HG02973 (cell line): ENCODE measurements around the gene SRGN.
"Not testable (repeated sequence)": the region's sequence is repeated elsewhere in the genome, so short reads cannot be mapped to it uniquely, and the experiment has no call there.

Source experiments
- ATAC-seq: cut with Tn5 transposase; IDR thresholded peaks from one replicate; pipeline ENCODE4 v1.9.1; 2021; ENCODE audit warnings: moderate library complexity; ENCODE audit not compliant: unreplicated experiment

Gene SRGN

GRCh38 chr10:69087590-69088470 is at the start of gene SRGN:
SRGN (plus strand) TSS chr10:69088103; CDS start chr10:69088158, 55 bp downstream.
- peak; percentile 46 for ATAC-seq

GRCh38 chr10:69040904-69041303 is 47.0 kb upstream of the SRGN start:
- ATAC-seq, result not testable (repeated sequence)

DNA sequence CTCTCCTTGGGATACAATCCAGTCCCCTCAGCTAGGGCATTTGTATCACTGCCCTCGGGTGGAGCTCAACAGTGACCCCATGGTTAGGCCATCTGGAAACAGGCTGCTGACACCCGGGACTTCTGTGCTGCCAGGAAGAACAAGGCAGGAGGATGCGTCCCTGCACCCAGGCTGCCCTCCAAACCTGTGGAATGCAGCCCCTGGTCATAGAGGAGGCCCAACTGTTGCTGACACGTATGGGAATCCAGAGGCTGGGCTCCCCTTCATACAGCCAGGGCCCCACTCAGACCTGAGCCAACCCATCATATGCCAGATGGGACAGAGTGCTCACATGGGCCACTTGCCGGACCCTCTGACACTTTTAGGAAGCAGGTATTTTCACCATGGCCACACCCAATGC is 45.5 kb upstream of the SRGN start:
- no peak for ATAC-seq

DNA sequence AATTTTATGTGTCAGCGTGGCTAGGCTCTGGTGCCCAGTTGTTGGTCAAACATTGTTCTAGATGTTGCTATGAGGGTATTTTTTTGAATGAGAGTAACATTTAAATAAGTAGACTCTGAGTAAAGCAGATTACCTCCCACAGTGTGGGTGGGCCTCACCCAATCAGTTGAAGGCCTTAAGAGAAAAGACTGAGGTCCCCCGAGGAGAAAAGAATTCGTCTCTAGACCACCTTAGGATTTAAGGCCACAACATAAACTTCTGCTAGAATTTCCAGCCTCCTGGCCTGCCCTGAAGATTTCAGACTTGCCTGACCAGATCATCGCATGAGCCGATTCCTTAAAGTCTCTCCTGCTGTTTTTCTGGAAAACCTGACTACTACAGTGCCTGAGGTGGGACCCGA is 45.1 kb upstream of the SRGN start:
- ATAC-seq, result no peak

DNA sequence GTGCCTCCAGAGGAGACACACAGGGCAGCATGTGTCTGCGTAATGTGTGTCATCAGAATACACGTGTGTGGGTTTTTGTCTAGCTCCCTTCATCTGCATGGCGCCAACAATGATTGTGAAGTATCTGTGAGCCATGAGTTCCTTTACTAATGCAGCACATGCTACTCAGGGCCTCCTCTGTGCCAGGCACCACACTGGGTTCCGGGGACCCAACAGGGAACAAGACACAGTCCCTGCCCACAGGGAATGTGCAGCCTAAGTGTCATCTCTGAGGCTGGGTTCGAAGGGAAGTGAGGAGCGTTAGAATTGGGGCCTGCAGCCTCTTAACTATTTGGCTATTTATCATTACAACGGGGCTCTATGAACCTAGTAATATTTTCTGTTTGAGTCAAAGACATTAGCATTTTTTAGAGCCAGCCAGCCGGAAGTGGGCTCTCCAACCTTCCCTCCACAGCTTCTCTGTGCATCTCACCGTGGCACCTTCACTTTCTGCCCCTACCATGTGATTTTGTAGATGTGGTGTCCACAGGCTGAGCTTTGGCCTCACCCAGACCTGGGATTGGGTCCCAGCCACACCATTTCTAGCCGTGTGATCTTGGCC is 43.9 kb upstream of the SRGN start:
- ATAC-seq, result peak; percentile 41

DNA sequence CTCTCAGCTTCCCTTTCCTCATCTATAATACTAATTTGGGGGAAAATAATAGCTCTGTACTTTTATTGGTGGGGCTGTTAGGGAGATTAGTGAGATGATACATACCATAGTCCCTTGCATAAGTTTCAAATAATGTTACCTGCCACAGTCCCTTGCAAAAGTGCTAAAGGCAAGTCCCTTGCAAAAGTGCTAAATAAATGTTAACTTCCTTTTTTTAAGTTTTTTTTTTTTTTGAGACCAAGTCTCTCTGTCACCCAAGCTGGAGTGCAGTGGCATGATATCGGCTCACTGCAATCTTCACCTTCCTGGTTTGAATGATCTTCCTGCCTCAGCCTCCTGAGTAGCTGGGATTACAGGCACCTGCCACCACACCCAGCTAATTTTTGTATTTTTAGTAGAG is 43.4 kb upstream of the SRGN start:
- no peak for ATAC-seq

DNA sequence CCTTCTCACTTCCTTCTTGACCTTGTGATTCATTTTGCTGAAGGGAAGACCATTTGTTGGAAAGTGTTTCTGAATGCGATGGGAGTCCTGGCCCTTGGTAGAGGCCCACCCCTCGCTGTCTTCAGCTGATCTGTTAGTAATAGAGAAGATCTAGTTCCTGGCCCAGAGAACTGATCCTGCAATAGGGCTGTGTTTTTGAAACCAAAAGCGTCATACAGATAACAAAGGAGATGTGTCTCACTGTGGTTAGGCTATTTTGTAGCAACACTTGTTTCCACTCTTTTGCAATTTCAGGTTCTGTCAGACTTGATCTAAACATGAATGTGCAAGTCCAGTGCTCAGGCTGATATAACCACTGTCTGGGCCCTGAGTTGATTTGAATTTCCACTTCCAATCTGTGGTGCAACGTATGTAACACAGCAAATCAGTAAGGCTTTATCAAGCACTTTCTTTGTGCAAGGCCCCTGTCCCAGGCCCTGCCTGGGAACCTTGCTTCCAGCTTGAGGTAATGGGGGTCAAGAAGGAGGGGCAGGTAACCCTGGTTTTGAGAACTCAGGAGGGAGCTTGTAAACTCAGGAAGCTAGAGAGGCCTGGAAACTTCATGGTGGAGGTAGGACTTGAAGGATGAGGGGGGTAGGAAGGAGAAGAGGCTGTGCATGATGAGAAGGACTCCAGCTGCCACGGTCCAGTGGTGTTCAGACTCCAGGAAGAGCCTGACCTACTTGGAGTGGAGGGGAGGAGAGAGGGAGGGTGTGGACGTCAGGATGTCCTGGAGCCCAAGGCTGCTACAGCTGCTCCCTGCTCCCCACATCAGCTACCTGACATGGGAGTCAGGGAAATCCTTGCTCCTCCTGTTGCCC is 42.2 kb upstream of the SRGN start:
- ATAC-seq, result peak; percentile 68

GRCh38 chr10:69047111-69047832 is 40.6 kb upstream of the SRGN start:
- ATAC-seq, result no peak

DNA sequence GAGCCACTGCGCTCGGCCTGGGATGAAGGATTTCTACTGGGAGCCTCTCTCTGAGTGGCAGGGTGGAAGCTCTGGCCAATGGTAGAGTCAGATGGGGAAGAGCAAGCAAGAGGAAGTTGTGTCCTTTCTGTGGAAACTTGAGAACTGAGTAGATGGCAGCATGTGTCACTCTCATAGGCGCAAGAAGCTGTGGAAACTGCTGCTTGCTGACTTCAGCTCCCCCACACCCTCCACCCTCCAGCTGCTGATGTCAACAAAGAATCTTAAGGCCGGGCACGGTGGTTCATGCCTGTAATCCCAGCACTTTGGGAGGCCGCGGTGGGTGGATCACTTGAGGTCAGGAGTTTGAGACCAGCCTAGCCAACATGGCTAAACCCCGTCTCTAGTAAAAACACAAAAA is 39.8 kb upstream of the SRGN start:
- ATAC-seq, result no peak

GRCh38 chr10:69049566-69049961 is 38.3 kb upstream of the SRGN start:
- ATAC-seq, result no peak

GRCh38 chr10:69051303-69051702 is 36.6 kb upstream of the SRGN start:
- ATAC-seq, result peak; percentile 59

- ATAC-seq, result no peak
These were observed 36.0 kb upstream of the SRGN start for GRCh38 chr10:69051710-69052487.

- no peak for ATAC-seq
These were observed 35.2 kb upstream of the SRGN start for GRCh38 chr10:69052736-69053135.

DNA sequence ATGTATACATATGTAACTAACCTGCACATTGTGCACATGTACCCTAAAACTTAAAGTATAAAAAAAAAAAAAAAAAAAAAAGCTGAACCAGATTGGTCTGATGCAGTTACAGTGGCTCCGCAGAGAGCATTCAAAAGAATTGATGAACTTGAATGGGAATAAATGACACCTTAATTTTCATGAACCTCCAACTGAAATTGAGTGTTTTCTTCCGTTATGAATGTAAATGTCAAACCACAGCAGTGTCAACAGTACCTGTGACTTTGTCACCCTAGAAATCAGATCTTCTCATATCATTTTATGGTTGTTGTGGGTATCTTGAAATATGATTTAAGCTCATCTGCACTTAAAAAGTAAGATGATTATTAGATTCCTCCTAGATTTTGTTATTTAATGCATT is 32.7 kb upstream of the SRGN start:
- no peak for ATAC-seq

GRCh38 chr10:69056129-69056528 is 31.8 kb upstream of the SRGN start:
- no peak for ATAC-seq

GRCh38 chr10:69056536-69057260 is 31.2 kb upstream of the SRGN start:
- no peak for ATAC-seq

DNA sequence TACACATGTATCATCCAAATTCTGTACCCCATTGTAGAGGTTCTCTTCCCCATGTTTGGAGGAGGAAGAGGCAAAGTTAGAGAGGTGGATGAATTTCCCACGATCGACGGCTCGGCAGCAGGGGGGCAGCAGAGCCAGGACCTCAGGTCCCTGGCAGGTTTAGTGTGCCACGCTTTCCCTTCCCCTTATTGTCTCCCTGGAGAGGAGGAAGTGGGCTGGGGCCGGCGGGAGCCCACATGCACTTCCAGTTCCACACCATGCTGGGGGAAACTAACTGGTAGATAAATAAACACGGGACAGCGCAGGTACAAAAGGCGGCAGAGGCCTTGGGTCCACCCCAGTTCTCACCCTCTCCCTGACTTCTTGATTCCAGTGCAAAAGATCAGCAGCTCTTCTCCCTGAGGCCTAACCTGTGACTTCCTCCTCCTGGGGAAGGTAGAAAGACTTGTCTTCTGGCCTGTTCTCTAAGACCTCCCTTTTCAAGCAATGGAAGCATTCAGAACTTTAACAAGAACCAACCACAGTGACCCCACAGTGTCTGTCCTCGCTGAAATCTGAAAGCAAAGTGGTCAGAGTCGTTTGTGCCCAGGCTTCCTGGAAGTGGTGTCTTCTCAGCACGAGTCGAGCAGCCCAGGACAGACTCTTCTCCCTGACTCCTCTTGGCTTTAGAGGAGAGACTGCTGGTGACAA is 30.5 kb upstream of the SRGN start:
- no peak for ATAC-seq

- ATAC-seq, result no peak
These were observed 30.0 kb upstream of the SRGN start for GRCh38 chr10:69057951-69058297.
